T-helper 1 cell treated with Interleukin-12 subunit alpha and Interleukin-12 subunit beta and Interleukin-4 antibody, amounts not matched to agents 30 μg/mL and 1 μg/mL, for 36 hours (primary cell): ENCODE data around the gene RPS28.
"Not testable (repeated sequence)": the region's sequence is repeated elsewhere in the genome, so short reads cannot be mapped to it uniquely, and the experiment has no call there.

ENCODE experiments used
- H3K27ac Mint-ChIP-seq: one replicate; pipeline ENCODE4 v1.8.0; 2021; ENCODE audit warnings: mild to moderate bottlenecking, mixed read lengths
- H3K27me3 Mint-ChIP-seq: one replicate; pipeline ENCODE4 v1.8.0; 2021; ENCODE audit warnings: low read depth, mixed read lengths
- H3K36me3 Mint-ChIP-seq: one replicate; pipeline ENCODE4 v1.8.0; 2021; ENCODE audit warnings: low read depth, mixed read lengths
- H3K4me1 Mint-ChIP-seq: one replicate; pipeline ENCODE4 v1.8.0; 2021; ENCODE audit warnings: low read depth, mixed read lengths
- H3K4me3 Mint-ChIP-seq: one replicate; pipeline ENCODE4 v1.8.0; 2021; ENCODE audit warnings: mild to moderate bottlenecking, moderate library complexity, mixed read lengths
- H3K9me3 Mint-ChIP-seq: one replicate; pipeline ENCODE4 v1.8.0; 2021; ENCODE audit warnings: mixed read lengths

RPS28 gene

GRCh38 chr19:8311461-8312260, 9.6 kb upstream of the RPS28 start:
- H3K4me1 Mint-ChIP-seq = peaks cover 18% of the 10 kb centered on the region
- H3K4me3 Mint-ChIP-seq = no peak overlapping the region
- H3K27me3 Mint-ChIP-seq = no peaks in the 10 kb centered on the region
- H3K27ac Mint-ChIP-seq = no peak overlapping the region
- peaks cover 15% of the 10 kb centered on the region for H3K36me3 Mint-ChIP-seq
- no peaks in the 10 kb centered on the region for H3K9me3 Mint-ChIP-seq

GRCh38 chr19:8314981-8315640, 6.2 kb upstream of the RPS28 start:
- peaks cover 13% of the 10 kb centered on the region for H3K36me3 Mint-ChIP-seq

GRCh38 chr19:8316351-8317125, 4.8 kb upstream of the RPS28 start:
- Mint-ChIP-seq H3K36me3 (peaks cover 11% of the 10 kb centered on the region), H3K4me1 (peaks cover 13% of the 10 kb centered on the region), H3K4me3 (no peak overlapping the region), H3K27ac (no peak overlapping the region), H3K9me3 (no peaks in the 10 kb centered on the region), H3K27me3 (no peaks in the 10 kb centered on the region)

More at GRCh38 chr19:8314981-8315640, 6.2 kb upstream of the RPS28 start:
- not testable (repeated sequence) for H3K9me3 Mint-ChIP-seq, H3K27me3 Mint-ChIP-seq, H3K4me3 Mint-ChIP-seq, H3K27ac Mint-ChIP-seq, H3K4me1 Mint-ChIP-seq

GRCh38 chr19:8318835-8319234, 2.5 kb upstream of the RPS28 start:
- H3K27me3 Mint-ChIP-seq, H3K4me3 Mint-ChIP-seq, H3K27ac Mint-ChIP-seq, H3K9me3 Mint-ChIP-seq: not testable (repeated sequence)
- Mint-ChIP-seq H3K4me1 (peaks cover 25% of the 10 kb centered on the region), H3K36me3 (peaks cover 26% of the 10 kb centered on the region)

GRCh38 chr19:8319807-8320520, 1.3 kb upstream of the RPS28 start:
- peak overlapping the region; percentile 100 for H3K4me3 Mint-ChIP-seq
- H3K9me3 Mint-ChIP-seq = no peaks in the 10 kb centered on the region
- H3K27me3 Mint-ChIP-seq = no peaks in the 10 kb centered on the region
- H3K4me1 Mint-ChIP-seq = peaks cover 25% of the 10 kb centered on the region
- H3K27ac Mint-ChIP-seq = peak overlapping the region; percentile 100
- H3K36me3 Mint-ChIP-seq = peaks cover 24% of the 10 kb centered on the region

GRCh38 chr19:8320564-8321066, 681 bp upstream of the RPS28 start:
- Mint-ChIP-seq H3K36me3 (peaks cover 22% of the 10 kb centered on the region), H3K4me1 (peaks cover 25% of the 10 kb centered on the region), H3K4me3 (peak overlapping the region; percentile 100), H3K27me3 (no peaks in the 10 kb centered on the region), H3K27ac (peak overlapping the region; percentile 100), H3K9me3 (no peaks in the 10 kb centered on the region)

- H3K4me3 Mint-ChIP-seq = peak overlapping the region; percentile 100
- peak overlapping the region; percentile 100 for H3K27ac Mint-ChIP-seq
- H3K4me1 Mint-ChIP-seq = peaks cover 25% of the 10 kb centered on the region
- H3K9me3 Mint-ChIP-seq = no peaks in the 10 kb centered on the region
- H3K27me3 Mint-ChIP-seq = peaks cover 4% of the 10 kb centered on the region
- peaks cover 21% of the 10 kb centered on the region for H3K36me3 Mint-ChIP-seq
Observed at GRCh38 chr19:8321986-8322637, 816 bp downstream of the RPS28 start.

- Mint-ChIP-seq H3K9me3 (no peaks in the 10 kb centered on the region), H3K27ac (no peak overlapping the region), H3K4me3 (peak overlapping the region; percentile 100), H3K27me3 (peaks cover 4% of the 10 kb centered on the region), H3K4me1 (peaks cover 25% of the 10 kb centered on the region), H3K36me3 (peaks cover 21% of the 10 kb centered on the region)
Observed at GRCh38 chr19:8322638-8322997, 1.3 kb downstream of the RPS28 start.

- Mint-ChIP-seq H3K4me1 (peaks cover 25% of the 10 kb centered on the region), H3K9me3 (no peaks in the 10 kb centered on the region), H3K27me3 (peaks cover 14% of the 10 kb centered on the region), H3K4me3 (no peak overlapping the region), H3K27ac (no peak overlapping the region), H3K36me3 (peaks cover 21% of the 10 kb centered on the region)
Observed at GRCh38 chr19:8323781-8324185, 2.5 kb downstream of the RPS28 start.

- H3K36me3 Mint-ChIP-seq = peaks cover 21% of the 10 kb centered on the region
- no peak overlapping the region for H3K27ac Mint-ChIP-seq
- H3K27me3 Mint-ChIP-seq = peaks cover 14% of the 10 kb centered on the region
- no peaks in the 10 kb centered on the region for H3K9me3 Mint-ChIP-seq
- peaks cover 25% of the 10 kb centered on the region for H3K4me1 Mint-ChIP-seq
- no peak overlapping the region for H3K4me3 Mint-ChIP-seq
Observed at GRCh38 chr19:8324186-8325050, 3.1 kb downstream of the RPS28 start.

GRCh38 chr19:8325454-8325853, 4.2 kb downstream of the RPS28 start:
- peaks cover 16% of the 10 kb centered on the region for H3K4me1 Mint-ChIP-seq
- H3K9me3 Mint-ChIP-seq = no peaks in the 10 kb centered on the region
- no peak overlapping the region for H3K4me3 Mint-ChIP-seq
- H3K27ac Mint-ChIP-seq = no peak overlapping the region
- H3K36me3 Mint-ChIP-seq = peaks cover 19% of the 10 kb centered on the region
- H3K27me3 Mint-ChIP-seq = peaks cover 18% of the 10 kb centered on the region

GRCh38 chr19:8329996-8330395, 8.7 kb downstream of the RPS28 start:
- Mint-ChIP-seq H3K4me3 (no peak overlapping the region), H3K4me1 (no peaks in the 10 kb centered on the region), H3K27ac (no peak overlapping the region), H3K36me3 (no peaks in the 10 kb centered on the region), H3K9me3 (no peaks in the 10 kb centered on the region), H3K27me3 (peaks cover 22% of the 10 kb centered on the region)

- H3K36me3 Mint-ChIP-seq = no peaks in the 10 kb centered on the region
- no peaks in the 10 kb centered on the region for H3K9me3 Mint-ChIP-seq
- H3K27ac Mint-ChIP-seq = no peak overlapping the region
- H3K4me3 Mint-ChIP-seq = no peak overlapping the region
- peaks cover 2% of the 10 kb centered on the region for H3K4me1 Mint-ChIP-seq
- peaks cover 30% of the 10 kb centered on the region for H3K27me3 Mint-ChIP-seq
Observed at GRCh38 chr19:8331263-8331845, 10.1 kb downstream of the RPS28 start.
